Body of pancreas (tissue), 4 donors: ENCODE data around the gene F11R. TPM values are rescaled to one million over a fixed set of nuclear protein-coding genes. Genes with fewer than 3 reads are reported as not detected.
"Not testable (repeated sequence)": the region's sequence is repeated elsewhere in the genome, so short reads cannot be mapped to it uniquely, and the experiment has no call there.

Source experiments
- ATAC-seq: fragments of 150-250 bp; one replicate; pipeline ENCODE4 v1.9.1; 2016
- DNase-seq, 4 donors: peaks; one replicate each; pipeline ENCODE4 v3.0.0-alpha.2; 2019
- H3K27ac ChIP-seq, 4 donors: fragments of 200-600 bp; sonication (generic); 1 replicate in 3 of 4; 2 replicates in 1 of 4; pipeline versions ENCODE4 v1.5.1 to v1.6.1; 2016 to 2019; ENCODE audit warnings: mild to moderate bottlenecking in 1 of 4, mixed read lengths in 1 of 4, moderate library complexity in 1 of 4
- H3K27me3 ChIP-seq, 2 donors: fragments of 200-600 bp; sonication (generic); one replicate each; pipeline ENCODE4 v1.6.0; 2016; ENCODE audit warnings: mild to moderate bottlenecking in 1 of 2
- H3K36me3 ChIP-seq, 2 donors: fragments of 200-600 bp; sonication (generic); replicated peaks in 1 of 2; 2 replicates each; pipeline ENCODE4 v1.5.1; 2016; ENCODE audit warnings: low read depth in 2 of 2; ENCODE audit not compliant: insufficient read depth in 1 of 2
- H3K4me1 ChIP-seq: fragments of 200-600 bp; sonication (generic); one replicate; pipeline ENCODE4 v1.6.0; 2016
- H3K4me3 ChIP-seq, 2 donors: fragments of 200-600 bp; sonication (generic); 1 replicate in 1 of 2; 2 replicates in 1 of 2; pipeline ENCODE4 v1.5.1; 2016 to 2019
- H3K9me3 ChIP-seq, 3 donors: fragments of 200-600 bp; sonication (generic); 1 replicate in 2 of 3; 2 replicates in 1 of 3; pipeline ENCODE4 v1.5.1; 2016
- POLR2A ChIP-seq, 3 donors: fragments of 450-650 bp; IDR thresholded peaks; one replicate each; pipeline ENCODE4 v1.6.1; 2016; ENCODE audit warnings: antibody characterized with exemption in 3 of 3, mild to moderate bottlenecking in 2 of 3
- WGBS, 2 donors: methylation state at CpG; one replicate each; pipeline ENCODE4 v1.1.5; 2017; 5-methylcytosine and 5-hydroxymethylcytosine counted together
- intact Hi-C: fragments of 100-400 bp; cut with DNase I; formaldehyde crosslinking; loops from one replicate; pipeline ENCODE4 v1.15.1; 2023
- total RNA-seq, 2 donors: library from RNA; depleted of rRNA; stranded (reverse); fragments of >200 nt; gene quantifications; one replicate each; pipeline ENCODE4 v1.1.0, GENCODE V29; 2016
- TF ChIP-seq, protein P1 (sequence below), 7 experiments: fragments of 450-650 bp in 4 of 7; fragments of 200-600 bp in 3 of 7; sonication (generic) in 3 of 7; IDR thresholded peaks; one replicate each; pipeline ENCODE4 v1.5.1; 2016 to 2019; ENCODE audit warnings: antibody characterized with exemption in 7 of 7

Gene F11R
- total RNA-seq, 2 donors from 2014 or later: 40.2 to 41.5 TPM

- Histone ChIP-seq H3K4me3 (peak overlapping the region; percentile 36 to 83), H3K36me3 (no peaks in the 10 kb centered on the region), H3K4me1 (peaks cover 49% of the 10 kb centered on the region), H3K27ac (peak overlapping the region; percentile 85 to 98 (median 91)), H3K27me3 (no peaks in the 10 kb centered on the region), H3K9me3 (no peaks in the 10 kb centered on the region)
- peak; percentile 99 for DNase-seq
- peak; percentile 97 for ATAC-seq
- intact Hi-C loops: no loop called here
- WGBS, 2 donors: 10 to 31% methylated on average over 11 to 34 of the region's 34 CpGs
- TF ChIP-seq, protein P1, sequence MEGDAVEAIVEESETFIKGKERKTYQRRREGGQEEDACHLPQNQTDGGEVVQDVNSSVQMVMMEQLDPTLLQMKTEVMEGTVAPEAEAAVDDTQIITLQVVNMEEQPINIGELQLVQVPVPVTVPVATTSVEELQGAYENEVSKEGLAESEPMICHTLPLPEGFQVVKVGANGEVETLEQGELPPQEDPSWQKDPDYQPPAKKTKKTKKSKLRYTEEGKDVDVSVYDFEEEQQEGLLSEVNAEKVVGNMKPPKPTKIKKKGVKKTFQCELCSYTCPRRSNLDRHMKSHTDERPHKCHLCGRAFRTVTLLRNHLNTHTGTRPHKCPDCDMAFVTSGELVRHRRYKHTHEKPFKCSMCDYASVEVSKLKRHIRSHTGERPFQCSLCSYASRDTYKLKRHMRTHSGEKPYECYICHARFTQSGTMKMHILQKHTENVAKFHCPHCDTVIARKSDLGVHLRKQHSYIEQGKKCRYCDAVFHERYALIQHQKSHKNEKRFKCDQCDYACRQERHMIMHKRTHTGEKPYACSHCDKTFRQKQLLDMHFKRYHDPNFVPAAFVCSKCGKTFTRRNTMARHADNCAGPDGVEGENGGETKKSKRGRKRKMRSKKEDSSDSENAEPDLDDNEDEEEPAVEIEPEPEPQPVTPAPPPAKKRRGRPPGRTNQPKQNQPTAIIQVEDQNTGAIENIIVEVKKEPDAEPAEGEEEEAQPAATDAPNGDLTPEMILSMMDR (IDR thresholded peaks at IDR 0.05): peak in 1 of 7 experiments; percentile 3
- TF ChIP-seq POLR2A (IDR thresholded peaks at IDR 0.05): peak; percentile 77 to 99 (median 98)
Measured at GRCh38 chr1:161021165-161021969, 415 bp upstream of the F11R start.

- Histone ChIP-seq H3K36me3 (no peaks in the 10 kb centered on the region), H3K9me3 (no peaks in the 10 kb centered on the region), H3K27me3 (no peaks in the 10 kb centered on the region), H3K27ac (peak overlapping the region; percentile 83 to 98 (median 91)), H3K4me1 (peaks cover 54% of the 10 kb centered on the region), H3K4me3 (peak overlapping the region; percentile 51 to 83)
- DNase-seq: peak in 1 of 4 donors; percentile 10
- no peak for TF ChIP-seq POLR2A (IDR thresholded peaks at IDR 0.05)
- TF ChIP-seq, protein P1 (IDR thresholded peaks at IDR 0.05): no peak
- intact Hi-C loops: no loop called here
- WGBS, 2 donors: 4 to 6% methylated on average over 10 of the region's 10 CpGs
- ATAC-seq: no peak
Measured at GRCh38 chr1:161019751-161020495, 1.0 kb downstream of the F11R start.

- H3K27me3 ChIP-seq, ATAC-seq, H3K4me3 ChIP-seq, H3K9me3 ChIP-seq, DNase-seq, intact Hi-C loops, H3K36me3 ChIP-seq: not testable (repeated sequence)
- WGBS, 2 donors: 87 to 91% methylated on average over 13 to 15 of the region's 15 CpGs
- Histone ChIP-seq H3K4me1 (peaks cover 61% of the 10 kb centered on the region), H3K27ac (peak overlapping the region in 1 of 4 donors; percentile 98)
Measured at GRCh38 chr1:161019111-161019660, 1.8 kb downstream of the F11R start.

GRCh38 chr1:161018631-161018930 is 2.4 kb downstream of the F11R start:
- TF ChIP-seq, protein P1 (IDR thresholded peaks at IDR 0.05): no peak
- no peak for TF ChIP-seq POLR2A (IDR thresholded peaks at IDR 0.05)
- no peaks in the 10 kb centered on the region for H3K9me3 ChIP-seq
- no peak for DNase-seq
- no peak for ATAC-seq
- no peaks in the 10 kb centered on the region for H3K36me3 ChIP-seq
- peaks cover 67% of the 10 kb centered on the region for H3K4me1 ChIP-seq
- no peak overlapping the region for H3K4me3 ChIP-seq
- intact Hi-C loops: no loop called here
- WGBS, 2 donors: 94 to 95% methylated on average over 1 of the region's 1 CpG
- H3K27ac ChIP-seq: peak overlapping the region in 1 of 4 donors; percentile 57
- H3K27me3 ChIP-seq: no peaks in the 10 kb centered on the region
